ENCODE results near the gene MAPK14.
"Not testable (repeated sequence)": the region's sequence is repeated elsewhere in the genome, so short reads cannot be mapped to it uniquely, and the experiment has no call there.

MAPK14 gene

DNA sequence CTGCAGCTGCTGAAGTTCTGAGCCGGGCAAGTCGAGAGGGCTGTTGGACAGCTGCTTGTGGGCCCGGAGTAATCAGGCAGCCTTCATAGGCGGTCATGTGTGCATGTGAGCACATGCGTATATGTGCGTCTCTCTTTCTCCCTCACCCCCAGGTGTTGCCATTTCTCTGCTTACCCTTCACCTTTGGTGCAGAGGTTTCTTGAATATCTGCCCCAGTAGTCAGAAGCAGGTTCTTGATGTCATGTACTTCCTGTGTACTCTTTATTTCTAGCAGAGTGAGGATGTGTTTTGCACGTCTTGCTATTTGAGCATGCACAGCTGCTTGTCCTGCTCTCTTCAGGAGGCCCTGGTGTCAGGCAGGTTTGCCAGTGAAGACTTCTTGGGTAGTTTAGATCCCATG is 81.5 kb downstream of the MAPK14 start:
- no peak for DNase-seq

DNA sequence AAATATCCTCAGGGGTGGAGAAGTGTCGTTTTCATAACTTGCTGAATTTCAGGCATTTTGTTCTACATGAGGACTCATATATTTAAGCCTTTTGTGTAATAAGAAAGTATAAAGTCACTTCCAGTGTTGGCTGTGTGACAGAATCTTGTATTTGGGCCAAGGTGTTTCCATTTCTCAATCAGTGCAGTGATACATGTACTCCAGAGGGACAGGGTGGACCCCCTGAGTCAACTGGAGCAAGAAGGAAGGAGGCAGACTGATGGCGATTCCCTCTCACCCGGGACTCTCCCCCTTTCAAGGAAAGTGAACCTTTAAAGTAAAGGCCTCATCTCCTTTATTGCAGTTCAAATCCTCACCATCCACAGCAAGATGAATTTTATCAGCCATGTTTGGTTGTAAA is 82.4 kb downstream of the MAPK14 start:
- DNase-seq: no peak

DNA sequence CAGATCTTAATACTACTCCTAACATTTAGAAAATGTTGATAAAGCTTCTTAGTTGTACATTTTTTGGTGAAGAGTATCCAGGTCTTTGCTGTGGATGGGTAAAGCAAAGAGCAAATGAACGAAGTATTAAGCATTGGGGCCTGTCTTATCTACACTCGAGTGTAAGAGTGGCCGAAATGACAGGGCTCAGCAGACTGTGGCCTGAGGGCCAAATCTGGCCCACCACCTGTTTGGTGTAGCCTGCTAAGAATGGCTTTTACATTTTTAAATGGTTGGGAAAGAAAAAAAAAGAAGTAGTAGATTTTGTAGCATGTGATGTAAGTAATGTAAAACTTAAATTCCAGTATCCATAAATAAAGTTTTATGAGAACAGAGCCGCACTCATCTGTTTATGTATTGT is 83.3 kb downstream of the MAPK14 start:
- no peak for DNase-seq

DNA sequence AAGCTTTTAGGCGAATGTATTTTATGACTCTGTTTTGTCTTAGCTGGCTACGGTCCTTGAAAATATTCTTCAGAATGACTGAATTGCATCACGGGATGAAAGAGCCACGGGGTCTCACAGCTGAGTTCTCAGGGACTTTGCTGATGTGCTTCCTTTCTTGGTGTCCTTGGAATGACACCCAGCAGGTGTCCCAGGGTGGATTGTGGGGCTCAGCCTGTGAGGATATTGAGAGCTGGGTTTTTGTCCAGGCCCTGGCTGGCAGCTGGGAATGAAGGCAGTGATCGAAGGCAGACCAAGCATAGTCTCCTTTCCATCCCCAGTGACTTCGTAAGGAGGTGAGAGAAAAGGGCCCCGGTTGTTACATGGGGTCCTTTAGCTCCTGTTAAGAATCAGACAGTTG is 83.9 kb downstream of the MAPK14 start:
- no peak for DNase-seq

DNA sequence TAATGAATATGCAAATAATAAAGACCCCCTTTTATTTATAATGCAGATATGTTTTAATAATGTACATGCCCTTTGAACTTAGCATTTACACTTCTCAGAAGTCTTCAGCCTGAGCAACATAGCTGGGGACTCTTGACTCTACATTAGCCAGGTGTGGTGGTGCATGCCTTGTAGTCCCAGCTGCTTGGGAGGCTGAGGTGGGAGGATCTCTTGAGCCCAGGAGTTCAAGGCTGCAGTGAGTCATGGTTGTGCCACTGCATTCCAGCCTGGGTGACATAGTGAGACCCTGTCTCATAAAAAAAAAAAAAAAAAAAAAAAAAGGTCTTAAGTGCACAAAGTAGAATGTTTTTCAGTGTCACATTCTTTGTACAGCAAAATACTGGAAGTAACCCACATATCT is 85.4 kb downstream of the MAPK14 start:
- no peak for DNase-seq

DNA sequence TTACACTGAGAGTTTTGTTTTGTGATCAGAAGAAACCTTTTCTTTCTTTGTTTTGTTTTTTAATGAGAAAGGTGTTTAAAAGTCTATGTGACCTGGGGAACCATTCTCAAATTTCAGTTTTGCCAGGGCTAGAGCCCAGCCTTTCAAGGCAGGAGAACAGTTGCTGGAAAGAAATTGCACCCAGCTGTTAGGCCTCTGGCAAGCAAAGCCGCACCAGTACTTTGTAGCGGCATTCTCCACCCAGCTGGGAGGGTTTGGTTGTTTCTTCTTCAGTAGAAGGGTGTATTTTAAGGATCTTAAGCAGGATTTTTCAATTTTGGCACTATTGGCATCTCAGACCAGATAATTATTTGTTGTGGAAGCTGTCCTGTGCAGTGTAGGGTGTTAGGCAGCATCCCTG is 86.1 kb downstream of the MAPK14 start:
- no peak for DNase-seq

DNA sequence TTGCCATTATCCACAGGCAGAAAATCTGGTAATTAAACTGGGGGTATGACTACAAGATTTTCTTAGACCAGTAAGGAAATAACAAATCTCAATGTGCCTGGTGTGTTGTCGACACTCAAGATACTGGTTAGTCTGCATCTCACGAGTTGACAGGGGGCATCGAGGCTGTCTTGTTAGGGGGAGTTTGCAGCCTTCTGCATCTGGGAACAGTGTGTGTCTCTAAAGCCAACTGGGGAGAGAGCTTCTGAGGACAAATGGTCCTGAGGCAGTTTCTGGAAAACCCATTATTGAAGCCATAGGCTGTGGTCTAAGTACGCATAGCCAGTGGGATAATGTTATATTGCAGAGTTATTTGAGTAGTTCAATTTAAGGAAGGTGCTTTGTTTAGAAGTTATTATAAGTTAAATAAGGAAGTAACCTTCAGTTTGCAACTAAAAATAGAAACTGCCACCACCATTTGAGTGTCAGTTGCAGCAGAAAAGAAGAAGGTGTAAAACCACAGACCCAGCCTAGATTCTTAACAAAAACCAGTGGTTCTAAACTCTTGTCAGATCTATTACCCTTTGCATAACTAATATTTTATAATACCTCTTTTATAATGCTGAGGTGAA is 87.3 kb downstream of the MAPK14 start:
- no peak for DNase-seq

DNA sequence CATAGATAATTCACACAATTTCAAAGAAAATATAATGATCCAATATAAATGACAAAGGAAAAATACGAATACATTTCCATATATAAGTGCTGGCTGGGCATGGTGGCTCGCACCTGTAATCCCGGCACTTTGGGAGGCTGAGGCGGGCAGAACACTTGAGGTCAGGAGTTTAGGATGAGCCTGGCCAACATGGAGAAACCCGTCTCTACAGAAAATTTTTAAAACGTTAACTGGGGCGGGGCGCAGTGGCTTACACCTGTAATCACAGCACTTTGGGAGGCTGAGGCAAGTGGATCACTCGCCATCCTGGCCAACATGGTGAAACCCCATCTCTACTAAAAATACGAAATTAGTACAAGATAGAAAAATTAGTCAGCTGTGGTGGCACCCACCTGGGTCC is 87.8 kb downstream of the MAPK14 start:
- DNase-seq: no peak

DNA sequence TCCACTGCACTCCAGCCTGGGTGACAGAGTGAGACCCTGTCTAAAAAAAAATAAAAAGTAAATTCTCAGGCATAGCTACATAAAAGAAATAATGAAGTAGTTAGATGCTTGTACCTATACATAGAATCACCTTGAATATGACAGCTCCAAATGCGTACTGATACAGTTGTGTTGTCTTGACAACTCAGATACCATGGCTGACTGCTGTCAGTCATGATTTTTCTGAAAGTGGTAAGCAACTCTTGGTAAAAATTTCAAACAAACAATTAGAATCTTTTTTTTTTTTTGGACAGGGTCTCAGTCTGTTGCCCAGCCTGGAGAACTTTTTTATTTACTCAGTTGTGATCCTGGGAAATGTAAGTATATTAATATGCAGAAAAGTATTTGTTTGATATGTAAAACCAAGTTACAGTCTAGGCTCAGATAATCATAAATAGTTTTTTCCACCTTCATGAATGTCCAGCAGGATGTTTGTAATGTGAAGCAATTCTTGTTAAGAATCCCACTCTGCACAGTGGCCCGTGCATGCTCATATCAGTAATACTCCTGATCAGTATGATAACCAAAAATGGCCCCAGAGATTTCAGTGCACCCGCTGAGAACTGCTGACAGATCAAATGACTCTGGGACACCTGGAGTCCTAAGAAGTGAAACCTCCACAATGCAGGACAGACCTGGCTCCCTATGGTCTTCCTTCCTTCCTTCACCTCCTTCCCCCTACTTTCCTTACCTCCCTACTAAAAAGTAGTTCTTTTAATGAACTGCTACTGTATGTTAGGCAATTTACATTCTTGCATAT is 88.7 kb downstream of the MAPK14 start:
- DNase-seq: no peak

DNA sequence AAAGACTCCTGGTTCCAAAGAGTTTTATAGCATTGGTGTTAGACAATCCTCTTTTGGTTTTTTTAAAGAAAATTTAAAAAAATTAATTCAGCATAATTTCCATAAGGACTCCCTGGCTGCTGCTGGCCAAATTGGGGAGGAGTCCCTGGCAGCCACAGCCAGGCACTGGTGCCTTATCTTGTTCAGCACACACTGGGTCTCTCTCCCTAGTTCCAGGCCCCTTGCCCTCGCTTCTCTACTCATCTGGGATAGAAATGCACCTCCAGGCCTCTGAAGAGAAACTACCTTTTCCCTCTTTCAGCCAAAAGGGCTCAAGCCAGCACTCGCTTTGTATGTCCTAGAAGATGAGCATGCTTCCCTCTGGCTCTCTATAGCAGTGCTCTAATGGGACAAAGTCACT is 89.3 kb downstream of the MAPK14 start:
- DNase-seq: no peak

DNA sequence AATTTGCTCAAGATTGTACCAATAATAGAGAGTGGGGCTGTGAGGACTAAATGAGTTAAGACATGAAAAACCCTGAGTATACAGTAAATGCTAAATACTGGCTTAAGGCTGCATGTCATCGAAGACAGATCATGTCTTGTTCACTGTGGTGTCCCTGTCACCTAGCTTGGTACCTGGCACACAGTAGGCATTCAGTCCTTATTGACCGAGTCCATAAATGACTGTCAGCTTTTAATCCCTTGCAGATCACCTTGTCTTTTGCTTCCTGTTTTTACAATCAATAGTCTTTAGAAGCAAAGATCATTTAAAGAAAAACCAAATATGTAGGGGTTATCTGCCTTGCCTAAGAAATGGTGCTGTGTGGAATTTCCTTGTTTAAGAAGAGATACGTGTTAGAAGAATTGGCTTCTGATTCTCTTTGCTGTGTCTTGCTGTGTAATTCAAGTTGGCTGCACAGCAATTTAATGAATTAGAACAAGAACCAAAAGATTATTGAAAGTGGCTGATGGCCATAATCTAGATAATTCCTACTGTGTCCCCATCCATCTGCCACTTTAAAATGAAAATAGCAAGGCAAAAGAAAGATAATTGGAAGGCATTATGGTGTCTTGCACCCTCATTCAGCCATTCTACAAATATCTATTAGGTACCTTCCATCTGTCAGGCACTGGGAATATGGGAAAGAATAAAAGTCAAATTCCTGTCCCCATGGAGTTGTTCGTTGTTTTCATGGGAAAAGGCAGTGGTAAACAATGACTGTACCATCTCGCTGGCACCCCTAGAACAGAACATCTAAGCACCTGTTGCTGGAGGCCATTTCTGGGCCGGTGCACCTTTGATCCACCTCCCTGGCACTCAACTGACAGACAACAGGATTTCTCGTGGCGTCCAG is 90.3 kb downstream of the MAPK14 start:
- no peak for DNase-seq

DNA sequence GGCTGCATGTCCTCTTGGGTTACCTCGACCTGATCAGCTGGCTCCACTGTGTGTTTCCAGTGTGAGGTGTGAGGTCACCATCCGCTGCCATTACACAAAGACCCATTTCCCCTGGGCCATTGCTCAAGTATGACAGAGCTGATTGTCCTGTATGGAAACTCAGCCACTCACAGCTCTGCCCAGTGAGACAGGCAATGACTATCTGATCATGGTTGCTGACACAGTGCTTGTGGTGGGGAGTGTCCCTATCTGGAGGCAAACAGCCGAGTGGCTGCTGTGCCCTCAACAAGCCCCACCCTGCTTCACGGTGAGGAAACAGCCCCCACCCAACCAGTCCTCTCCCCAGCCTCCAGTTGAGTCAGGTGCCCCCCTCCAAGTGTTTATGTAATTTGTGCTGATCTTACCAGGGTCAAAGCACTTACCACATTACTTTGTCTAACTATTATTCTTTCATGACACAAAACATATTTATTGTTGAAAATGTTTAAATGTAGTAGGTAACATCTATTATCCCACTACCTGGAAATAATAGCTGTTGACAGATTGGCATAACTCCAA is 91.0 kb downstream of the MAPK14 start:
- DNase-seq: no peak

DNA sequence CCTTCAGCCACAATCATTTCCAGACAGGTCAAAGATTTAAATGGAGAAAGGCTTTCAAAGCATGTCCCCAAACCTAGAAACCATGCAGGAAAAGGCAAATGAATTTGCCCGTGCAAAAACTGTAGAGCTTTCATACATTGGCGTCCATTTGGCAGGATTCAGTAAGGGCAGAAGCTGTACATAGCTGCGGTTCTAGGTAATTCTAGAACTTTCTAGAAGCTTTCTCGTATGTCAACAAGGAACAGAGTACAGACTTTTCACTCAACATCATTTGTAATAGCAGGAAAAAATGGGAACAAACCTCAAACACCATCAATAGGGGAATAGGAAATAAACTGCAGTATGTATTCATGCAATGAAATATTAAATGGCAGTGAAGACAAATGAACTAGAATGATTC is 91.6 kb downstream of the MAPK14 start:
- DNase-seq: no peak

DNA sequence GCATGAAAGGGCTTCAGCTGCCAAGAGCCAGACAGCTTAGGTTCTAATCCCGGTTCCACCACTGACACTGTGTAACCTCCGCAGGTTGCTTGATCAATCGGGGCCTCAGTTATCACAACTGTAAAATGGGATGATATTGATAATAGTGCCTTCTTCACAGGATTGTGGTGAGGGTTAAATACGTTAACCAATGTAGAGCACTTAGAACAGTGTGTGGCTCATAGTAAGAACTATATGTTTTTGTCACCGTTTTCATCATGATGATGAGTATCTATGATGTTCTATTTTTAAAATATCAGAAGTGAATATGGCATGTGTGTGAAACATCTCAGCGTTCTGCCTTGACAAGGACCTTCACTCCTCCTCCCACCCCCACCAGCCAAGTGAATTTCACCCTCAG is 92.4 kb downstream of the MAPK14 start:
- no peak for DNase-seq

DNA sequence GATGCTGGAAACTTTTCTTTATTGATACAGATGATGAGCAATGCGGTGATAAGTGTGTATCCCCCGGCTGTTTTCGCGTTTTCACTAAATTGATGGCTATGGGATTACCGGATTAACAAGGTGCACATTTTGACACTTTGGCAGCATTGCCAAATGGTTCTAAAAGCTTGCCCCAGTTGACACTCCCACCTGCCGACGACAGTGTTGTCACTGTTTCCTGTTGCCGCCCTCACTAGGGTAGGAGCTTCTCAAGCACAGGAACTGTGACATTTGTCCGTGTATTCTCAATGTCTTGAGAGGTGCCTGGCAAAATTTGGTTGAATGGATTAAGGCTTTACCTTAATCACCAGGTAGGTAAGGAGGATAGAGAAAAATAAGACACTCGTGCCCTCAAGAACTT is 92.9 kb downstream of the MAPK14 start:
- DNase-seq: no peak

DNA sequence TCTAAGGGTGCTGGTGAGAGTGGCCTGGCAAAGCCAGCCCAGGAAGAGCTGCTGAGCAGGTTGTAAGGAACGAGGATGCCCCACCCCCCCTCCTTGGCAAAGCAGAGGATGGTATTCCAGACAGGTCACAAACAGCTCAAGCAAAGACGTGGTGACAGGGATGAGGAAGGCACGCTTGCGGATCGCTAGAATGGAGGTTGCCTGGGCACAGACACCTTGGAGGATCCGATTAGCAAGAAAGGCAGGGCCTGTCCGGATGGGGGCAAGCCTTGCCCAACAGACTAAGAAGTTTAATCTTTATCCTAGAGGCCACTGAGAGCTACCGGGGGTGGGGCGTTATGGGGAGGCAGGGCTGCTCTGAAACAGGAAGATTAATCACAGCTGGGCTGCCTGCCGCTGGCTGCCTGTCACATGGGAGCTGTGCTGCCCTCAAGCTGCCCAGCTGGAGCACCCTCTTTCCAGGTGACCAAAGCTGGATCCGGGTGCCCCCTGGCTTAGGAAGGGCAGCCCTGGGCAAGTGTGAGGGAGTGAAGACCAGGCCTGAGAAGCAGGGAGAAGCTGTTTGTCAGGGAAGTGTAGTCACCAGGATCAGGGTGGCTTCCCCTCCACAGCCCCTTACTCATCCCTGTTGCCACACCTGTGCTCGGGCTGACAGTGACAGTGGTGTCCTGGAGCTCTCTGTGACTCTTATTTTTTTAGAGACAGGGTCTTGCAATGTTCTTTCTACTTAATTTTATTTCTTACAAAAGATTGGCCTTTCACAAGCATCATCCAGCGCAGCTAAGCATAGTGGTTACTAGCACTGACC is 93.6 kb downstream of the MAPK14 start:
- peak; percentile 30 for DNase-seq

DNA sequence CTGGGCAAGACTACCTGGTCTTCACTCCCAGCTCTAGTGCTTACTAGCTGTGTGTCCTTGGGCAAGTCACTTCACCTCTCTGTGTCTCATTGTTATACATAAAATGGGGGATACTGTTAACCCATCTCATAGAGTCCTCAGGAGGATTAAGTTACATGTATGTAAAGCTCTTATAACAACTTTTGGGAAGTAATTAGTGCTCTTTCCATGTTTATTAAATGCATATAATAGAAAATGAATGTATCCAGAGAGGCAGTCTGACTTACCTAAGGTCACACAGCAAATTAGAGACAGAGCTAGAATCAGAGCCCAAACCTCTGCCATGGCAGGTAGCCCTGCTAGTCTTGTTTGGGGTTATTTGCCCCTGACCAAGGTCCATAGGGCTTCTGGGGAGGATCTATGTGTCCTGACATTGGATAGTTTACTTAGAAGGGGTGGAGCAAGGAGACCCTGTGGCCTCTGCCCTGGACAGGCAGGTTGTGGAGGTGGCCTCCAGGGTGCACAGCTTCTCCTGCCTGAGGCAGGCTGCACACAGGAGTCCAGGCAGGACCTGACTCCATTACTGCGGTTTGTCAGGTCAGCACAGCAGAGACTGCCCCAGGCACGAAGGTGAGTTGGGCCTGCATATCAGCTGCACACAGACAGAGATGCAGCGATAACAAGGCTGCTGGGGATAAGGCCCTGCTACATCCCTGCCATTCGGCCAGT is 94.3 kb downstream of the MAPK14 start:
- DNase-seq: no peak

DNA sequence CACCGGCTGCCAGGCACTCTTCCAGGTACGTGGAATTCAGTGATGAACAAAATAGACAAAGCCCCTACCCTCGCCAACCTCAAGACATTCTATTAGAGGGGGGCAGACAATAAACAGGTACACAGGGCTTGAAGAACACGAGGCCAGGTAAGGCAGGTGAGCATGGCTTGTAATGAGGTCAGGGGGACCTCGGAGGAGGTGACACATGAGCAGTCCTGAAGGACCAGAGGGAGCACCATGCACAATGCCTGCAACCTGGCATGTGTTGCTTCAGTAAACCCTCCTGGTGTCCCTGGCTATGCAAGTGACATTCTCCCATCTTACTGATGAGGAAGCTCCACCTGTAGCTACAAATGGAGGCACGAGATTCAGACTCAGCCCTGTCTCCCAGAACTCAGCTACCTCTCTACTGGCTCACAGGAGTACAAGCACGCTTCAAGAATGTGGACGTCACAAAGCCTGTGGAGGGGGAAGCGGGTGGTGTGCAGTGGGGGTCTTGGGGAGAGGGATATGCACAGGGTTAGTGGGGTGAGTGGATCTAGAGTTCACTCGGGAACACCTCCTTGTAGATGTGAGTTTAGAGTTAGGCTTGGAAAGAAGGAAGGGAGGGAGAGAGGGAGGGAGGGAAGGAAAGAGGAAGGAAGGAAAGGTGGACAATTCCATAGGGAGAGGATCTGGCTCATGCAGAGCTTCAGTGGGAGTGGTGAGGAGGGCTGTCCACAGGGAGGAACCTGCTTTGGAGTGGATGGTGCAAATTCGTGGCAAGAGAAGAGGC is 95.1 kb downstream of the MAPK14 start:
- no peak for DNase-seq

DNA sequence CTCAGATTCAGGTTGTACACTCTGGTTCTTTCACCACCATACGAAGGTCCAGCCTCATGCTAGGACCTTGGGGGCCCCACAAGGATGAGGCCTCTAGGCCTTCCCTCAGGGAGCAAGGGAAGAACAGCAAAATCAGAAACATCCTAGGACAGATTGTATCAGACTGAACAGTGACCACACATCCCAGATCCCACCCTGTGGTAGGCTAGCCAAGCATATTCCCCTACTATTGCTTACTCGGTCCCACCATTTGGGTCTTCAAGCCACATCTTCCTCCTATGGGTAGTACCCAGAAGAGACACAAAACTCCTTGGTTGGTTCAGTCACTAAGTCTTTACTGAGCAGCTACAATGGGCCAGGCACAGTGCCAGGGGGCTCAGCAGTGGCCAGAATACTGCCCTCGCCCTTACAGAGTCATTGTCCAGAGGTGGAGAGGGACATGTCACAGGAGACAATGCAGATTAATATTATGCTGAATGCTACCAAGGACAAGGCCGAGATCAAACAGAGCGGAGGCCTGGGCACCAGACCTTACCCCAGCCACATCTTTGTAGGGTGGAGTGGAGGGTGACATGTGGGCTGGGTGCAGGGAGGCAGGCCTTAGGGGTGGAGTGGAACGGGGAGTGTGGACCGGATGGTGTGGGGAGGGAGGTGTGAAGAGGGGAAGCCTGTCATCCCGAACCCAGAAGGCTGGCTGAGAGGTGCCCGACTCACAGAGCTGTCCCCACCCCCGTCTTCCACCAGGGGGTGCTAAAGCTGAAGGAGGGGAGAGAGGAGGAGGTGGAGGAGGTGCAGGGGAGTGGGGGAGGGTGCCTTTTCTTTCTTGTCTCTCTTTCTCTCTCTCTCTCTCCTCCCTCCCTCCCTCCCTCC is 95.9 kb downstream of the MAPK14 start:
- DNase-seq: peak; percentile 76

DNA sequence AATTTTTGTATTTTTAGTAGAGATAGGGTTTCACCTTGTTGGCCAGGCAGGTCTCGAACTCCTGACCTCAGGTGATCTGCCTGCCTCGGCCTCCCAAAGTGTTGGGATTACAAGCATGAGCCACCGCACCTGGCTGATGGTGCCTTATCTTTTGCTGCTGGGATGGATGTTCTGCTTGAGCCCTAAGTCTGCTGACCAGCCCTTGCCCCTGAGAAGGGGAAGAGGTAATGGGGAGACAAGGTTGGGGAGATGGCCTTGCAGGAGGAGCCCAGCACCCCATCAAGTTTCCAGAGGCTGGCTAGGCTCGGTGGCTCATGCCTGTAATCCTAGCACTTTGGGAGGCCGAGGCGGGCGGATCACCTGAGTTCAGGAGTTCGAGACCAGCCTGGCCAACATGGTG is 96.7 kb downstream of the MAPK14 start:
- not testable (repeated sequence) for DNase-seq
